ENCODE measurements around the gene NFATC1.

The NFATC1 gene

DNA sequence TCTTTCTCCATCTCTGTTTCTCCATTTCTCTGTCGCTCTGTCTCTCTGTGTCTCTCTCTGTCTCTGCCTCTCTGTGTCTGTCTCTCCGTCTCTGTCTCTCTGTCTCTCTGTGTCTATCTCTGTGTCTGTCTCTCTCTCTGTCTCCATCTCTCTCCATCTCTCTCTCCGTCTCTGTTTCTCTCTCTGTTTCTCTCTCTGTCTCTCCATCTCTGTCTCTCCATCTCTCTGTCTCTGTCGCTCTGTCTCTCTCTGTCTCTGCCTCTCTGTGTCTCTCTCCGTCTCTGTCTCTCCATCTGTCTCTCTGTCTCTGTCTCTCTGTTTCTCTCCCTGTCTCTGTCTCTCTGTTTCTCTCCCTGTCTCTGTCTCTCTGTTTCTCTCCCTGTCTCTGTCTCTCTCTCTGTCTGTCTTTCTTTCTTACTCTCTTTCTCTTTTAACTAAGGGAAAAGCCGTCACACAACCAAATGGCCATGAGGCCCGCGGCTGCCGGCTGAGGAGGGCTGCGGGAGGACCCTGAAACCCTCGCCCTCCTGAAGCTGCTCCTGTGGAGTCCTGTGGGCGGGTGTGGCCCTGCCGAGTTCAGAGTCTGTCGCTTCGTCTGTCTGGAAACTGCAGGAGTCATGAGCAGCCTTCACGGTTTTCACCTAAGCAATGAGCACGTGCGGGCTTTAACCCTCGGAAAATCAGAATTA lies 29.3 kb downstream of the NFATC1 start:
- DNase-seq = no peak

DNA sequence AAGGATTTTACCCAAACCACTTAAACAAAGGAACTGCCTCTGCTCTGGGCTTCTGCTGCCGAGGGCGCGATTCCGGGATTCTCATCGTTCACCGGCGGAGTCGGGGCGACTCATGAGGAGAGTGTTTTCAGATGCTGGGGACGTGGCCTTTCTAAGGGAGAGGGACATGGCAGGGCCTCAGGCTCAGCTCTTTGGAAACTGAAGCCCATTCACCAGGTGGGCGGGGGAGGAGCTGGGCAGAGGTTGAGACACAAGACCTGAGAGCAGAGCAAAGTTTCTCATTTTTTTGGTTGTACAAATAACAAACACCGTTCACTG lies 29.8 kb downstream of the NFATC1 start:
- no peak for DNase-seq

DNA sequence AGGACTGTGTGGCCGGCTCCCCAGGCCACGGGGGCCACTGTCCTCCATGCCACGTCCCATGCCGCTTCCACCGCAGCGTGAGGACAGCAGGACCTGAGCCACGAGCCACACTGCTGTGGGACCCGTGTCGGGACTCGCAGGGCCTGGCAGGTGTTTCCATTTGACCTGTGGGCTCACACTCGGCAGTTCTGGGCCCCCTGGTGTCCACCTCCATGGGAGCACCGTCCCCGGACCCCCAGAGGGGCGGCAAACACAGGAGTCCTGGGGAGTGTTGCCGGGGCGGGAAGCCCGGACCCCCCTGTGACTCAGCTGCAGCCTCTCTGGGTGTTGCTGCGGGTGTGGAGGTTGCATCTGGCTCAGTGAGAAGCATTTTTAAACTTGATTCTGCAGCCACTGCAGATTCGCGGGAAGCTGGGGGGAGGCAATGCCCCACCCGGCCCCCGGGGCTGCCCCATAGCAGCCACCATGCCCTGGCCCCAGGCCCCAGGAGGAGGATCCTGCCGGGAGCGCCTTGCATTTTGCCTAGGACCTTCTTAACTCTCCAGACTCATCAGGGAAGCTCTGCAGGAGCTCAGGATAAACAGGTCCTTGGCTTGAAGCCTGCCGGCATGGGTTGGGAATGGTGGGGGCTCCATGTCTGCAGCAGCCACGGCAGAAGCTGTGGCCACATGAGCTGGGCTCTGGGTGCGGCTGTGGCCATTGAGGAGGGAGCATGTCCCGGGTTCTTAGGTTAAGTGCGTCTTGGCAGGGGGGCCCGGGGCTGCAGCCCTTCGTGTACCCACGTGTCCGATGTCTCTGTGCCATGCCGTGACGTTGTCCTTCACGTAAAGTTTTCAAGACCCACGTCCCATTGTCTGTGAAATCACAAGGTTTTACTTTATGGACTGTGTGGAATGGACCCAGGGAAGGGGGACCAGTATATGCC lies 30.9 kb downstream of the NFATC1 start:
- no peak for DNase-seq

DNA sequence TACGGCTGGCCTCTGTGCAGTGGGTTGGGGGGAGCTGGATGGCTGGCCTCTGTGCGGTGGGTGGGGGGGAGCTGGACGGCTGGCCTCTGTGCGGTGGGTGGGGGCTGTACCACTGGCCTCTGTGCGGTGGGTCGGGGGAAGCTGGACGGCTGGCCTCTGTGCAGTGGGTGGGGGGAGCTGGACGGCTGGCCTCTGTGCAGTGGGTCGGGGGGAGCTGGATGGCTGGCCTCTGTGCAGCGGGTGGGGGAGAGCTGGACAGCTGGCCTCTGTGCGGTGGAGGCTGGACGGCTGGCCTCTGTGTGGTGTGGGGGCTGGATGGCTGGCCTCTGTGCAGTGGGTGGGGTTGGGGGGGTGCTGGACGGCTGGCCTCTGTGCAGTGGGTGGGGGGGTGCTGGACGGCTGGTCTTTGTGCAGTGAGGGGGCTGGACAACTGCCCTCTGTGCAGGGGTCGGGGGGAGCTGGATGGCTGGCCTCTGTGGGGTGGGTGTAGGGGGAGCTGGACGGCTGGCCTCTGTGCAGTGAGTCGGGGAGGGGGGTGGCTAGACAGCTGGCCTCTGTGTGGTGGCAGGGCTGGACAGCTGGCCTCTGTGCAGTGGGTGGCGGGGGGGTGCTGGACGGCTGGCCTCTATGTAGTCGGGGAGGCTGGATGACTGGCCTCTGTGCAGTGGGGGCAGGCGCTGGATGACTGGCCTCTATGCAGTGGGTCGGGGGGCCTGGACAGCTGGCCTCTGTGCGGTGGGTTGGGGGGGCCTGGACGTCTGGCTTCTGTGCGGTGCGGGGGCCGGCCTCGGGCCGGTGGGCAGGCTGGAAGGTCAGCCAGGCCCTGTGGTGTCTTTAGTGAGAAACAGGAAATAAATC lies 31.9 kb downstream of the NFATC1 start:
- no peak for DNase-seq

DNA sequence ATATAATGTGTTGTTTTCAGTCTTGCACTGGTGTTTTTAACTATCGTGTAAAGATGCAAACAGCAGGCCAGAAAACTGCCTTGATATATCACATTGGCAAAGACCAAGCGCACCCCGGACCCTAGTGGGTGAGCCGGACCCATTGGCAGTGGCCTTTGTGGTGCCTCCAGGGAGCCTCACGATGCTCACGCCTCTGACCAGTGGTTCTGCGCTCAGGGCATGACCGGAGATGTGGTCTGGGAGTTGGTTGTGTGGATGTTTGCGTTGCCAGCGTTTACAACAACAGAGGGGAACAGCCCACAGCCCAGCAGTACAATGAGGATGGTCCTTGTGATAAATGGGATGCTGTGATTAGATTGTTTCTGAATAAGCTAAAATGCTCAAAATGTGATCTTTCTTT lies 32.6 kb downstream of the NFATC1 start:
- no peak for DNase-seq

DNA sequence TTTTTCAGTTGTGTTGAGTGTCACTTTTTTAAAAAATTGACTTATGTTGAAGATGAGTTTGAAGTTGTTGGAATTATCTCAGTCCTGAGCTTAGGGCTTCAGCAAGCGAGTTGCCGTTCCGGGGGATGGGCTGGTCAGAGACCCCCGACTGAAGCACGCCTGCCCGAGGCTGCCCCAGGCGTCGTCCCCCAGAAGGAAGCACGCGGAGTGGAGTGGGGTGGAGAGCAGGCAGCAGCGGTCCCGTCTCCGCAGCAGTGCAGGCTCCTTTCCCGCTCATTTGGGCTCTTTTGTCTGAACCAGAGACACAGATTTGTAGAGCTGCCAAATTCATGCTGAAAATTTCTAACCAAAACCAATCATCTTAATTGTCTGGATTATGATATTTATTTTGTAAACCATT lies 33.7 kb downstream of the NFATC1 start:
- DNase-seq = no peak

DNA sequence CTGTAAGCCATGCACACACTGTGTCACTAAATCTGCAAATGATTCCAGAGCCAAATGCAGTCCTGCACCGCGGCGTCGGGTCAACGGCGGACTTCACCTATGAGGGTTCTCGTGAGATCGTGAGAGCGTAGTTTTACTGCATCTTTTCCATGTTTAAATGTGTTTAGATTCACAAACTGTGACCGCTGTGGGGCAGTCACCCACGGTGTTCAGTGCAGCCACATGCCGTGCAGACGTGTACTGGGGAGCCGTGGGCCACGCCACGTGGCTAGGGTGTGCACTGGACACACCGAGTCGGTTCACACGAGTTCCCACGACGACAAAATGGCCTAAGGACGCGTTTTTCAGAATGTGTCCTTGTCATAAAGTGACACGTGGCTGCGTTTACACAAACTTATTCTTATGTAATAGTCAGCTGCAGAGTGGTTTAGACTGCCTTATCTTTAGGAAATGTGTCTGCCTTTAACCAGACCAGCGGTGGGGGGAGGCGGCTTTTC lies 34.1 kb downstream of the NFATC1 start:
- DNase-seq = no peak

DNA sequence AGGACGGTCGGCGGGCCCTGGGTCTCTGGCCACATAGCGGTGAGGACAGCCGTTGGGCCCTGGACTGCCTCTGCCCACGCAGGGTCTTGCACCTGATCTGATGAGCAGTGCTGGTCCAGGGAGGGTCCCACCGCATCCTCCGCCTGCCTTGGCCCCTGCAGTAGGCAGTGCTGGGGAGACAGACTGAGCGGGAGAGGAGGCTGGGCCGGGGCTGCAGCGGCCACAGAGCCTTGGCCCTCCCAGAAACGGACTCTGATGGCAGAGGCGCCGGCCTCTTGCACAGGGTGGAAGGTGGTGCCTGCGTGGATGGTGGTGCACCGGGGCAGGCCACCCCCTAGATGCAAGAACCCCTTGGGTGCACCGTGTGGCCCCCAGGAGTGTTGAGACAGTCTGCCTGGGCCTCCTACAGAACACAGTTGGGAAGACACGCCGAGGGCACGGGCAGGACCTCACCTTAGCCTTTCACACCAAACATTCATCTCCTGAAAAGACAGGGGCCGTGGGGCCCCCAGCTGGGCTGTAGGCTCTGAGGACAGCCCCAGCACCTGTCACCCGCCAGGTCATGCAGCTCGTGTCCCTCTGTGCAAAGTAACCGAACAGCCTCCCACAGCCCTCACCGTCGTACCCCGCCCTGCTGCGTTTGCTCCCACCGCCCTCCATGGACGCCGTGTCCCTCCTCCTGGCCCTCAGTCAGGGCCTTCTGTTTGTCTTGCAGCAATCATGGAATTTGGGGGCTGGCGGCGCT lies 36.8 kb downstream of the NFATC1 start:
- DNase-seq = no peak

DNA sequence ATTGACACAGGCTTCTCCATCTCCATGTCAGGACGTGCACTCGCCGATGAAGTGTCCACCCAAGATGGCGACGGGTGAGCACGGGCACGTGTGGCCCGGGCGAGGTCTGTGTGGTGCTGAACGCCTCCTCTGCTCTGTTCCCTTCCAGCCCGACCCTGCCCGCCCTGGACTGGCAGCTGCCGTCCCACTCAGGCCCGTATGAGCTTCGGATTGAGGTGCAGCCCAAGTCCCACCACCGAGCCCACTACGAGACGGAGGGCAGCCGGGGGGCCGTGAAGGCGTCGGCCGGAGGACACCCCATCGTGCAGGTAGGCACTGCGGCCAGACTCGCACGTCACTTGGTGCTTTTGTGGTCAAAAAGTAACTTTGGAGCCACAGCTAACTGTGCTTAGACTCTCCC lies 37.7 kb downstream of the NFATC1 start:
- no peak for DNase-seq

DNA sequence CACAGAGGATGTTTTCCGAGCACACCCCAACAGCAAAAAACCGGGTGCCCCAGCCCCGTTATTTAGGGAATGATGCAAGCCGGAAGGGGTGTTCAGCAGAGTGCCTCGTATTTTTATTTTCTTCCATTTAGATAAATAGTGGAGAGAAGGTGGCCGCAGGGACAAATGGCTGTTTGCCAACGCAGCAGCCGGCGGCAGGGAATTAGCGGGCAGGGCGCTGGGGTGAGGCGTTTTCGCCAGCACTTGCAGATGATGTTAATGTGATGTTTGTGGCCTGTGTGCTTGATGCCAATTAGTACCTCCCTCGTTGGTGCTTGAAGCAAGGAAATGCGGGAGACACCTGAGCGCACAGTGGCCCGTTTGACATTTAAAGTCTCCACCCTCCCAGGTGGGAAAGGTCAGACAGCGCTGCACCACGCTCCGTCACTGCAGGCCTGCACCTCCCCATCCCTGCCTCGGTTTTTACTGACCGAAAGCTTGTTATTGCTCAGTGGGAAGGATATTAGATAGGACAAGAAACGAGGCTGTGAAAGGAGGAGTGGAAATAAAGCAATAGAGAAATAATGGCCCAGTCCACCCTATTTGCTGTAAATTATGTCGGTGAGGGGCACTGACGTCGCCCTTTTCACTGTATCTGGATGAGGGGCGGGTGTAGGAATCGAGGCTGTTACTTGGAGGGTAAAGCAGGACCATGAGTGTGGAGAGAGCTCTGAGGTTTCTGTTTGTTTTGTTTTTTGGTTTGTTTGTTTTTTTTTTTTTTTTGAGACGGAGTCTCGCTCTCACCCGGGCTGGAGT lies 39.1 kb downstream of the NFATC1 start:
- no peak for DNase-seq

DNA sequence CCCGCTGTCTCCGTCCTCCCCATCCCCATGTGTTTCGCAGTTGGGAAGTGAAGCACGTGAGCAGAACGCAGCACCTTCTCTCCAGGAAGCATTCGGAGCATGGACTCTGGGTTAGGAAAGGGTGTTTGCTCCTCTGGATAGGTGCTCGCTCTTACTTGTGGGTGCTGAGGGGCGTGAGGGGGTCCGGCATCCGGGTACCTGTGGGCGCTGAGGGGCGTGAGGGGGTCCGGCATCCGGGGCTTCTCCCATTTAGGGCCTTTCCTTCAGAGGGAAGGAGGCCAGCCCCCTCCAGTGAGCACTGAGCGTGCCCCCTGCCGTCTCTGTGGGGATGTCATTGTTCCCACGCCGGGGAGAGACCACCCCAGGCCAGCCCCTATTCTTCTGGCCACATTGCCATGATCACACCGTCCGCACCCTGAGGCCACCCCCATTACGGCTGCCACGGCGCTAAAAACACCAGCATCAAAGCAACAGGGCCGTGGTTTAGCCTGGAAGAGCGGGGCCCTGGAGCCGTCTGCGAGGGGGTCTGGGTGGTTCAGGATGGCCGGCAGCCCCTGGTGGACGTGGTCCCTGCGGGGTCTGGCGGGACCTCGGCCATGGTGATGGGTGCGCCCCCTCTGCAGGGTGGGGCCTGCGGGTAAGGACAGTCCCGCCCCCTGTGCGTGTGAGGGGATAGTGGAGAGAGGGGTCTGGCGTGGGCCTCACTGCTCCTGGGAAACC lies 41.0 kb downstream of the NFATC1 start:
- no peak for DNase-seq

DNA sequence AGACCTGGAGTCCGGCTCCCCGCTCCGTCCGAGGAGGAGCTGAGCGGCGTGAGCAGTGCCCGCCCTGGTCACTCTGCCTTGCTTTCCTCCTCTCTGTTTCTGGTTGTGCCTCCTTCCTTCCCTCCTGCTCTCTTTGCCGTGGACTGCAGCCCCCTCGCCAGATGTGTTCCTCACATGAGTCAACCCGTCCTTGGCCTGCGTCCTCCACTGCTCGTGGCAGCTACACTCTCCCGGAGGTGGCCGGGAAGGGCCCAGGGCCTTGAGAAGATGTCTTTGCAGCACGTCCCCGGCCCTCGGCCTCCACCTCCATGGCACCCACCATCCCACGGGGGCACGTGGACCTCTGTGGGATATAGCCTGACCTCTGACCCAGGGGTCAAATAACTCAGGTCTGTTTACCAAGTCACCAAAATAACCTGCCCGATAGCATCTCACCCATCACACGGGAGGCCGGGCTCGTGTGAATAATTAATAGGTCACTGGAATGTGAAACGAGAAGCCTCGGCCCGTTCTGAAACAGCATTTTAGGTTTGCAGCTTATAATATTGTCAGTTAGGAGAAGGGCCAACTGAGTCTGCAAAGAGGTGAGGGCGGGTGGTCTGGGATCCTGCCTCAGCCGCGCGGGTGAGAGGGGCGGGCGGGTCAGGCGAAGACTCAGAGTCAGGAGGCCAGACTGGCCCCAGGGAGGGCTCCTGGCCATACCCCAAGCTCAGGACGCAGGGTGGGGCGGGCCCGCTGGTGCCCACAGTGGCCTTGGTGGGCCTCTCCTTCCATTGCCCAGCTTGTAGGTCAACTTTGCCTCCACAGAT lies 42.6 kb downstream of the NFATC1 start:
- DNase-seq = no peak

DNA sequence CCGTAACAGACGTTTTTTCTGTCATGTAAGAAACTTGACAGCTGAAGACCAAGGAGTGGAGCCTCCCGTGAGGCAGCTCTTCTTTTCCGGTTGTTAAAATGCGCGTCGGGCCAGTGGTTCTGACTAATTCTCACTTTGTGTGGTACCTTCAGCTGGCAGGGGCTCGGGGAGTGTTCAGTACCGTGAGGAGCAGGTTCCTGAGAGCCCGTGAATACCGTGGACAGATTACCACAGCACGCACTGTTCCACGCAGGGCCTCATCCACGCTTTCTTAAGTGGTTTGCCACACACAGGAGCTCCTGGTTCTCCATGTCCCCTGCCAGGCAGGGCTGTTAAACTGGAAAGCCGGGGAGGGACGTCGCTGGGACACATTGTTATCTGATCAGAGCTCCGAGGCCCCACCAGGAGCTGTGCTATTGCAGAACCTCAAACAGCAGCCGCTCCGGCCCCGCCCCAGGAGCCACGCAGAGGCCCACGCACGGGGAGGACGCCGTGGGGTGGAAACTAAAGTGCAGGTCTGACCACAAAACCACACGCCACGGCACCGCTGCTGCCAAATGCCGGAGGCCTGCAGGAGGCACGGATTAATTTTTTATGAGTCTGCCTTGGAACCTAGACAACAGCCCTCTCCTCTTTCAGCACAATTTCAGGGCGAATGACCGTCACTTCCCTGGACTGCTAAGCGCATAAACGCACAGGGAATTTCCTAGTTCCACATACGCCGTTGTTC lies 43.3 kb downstream of the NFATC1 start:
- peak; percentile 43 to 56 for DNase-seq

DNA sequence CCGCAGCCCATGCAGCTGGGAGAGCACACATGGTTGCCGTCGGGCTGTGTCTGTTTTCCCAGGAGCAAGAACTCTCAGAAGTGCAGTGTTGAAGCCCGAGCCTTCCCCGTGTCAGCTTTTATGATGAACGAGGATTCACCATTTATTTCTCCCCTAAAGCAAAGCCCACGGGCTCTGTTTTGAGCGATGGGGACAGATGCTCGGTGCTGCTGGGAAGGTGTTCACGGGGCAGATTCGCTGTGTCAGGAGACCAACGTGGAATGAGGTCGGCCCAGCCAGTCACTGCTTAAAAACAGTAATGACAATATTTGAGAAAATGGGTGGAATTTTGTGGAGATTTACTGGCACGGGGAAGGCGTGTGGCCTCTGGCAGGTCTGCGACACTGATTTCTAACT lies 43.9 kb downstream of the NFATC1 start:
- no peak for DNase-seq

DNA sequence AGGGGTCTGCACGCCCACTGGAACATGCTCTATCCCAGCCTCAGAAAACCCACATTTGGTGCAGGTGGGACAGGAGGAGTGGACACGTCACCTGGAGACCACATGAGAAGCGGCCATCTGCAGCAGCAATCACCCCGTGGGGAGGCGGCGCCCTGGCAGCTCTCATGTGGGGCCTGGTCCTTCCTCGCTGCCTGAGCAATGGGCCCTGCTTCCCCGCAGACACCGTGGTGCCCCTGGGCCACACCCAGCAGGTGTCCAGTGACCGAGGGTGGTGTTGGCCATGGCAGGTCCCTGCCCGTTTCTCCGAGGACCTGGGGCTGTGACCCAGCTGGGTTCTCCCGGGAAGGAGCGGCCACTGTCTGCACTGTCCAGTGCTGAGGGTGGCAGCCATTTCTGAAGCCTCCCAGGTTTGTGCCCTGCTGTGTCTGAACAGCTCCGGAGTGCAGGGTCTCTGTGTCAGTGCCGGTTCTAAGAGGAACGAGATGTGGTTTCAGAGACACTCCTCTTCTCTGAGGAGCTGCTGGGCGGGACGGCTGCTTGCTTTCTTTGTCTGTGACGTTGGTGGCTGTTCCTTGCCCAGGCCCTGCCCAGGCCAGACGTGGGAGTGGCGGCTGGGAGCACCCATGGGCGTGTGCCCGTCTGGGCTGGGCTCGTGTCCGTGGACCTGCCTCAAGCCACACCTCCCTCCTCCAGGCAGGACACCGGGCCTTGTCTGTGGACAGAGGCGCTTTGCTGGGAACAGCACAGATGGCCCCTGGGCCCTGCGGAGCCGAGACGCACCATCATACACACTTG lies 44.8 kb downstream of the NFATC1 start:
- DNase-seq = no peak

DNA sequence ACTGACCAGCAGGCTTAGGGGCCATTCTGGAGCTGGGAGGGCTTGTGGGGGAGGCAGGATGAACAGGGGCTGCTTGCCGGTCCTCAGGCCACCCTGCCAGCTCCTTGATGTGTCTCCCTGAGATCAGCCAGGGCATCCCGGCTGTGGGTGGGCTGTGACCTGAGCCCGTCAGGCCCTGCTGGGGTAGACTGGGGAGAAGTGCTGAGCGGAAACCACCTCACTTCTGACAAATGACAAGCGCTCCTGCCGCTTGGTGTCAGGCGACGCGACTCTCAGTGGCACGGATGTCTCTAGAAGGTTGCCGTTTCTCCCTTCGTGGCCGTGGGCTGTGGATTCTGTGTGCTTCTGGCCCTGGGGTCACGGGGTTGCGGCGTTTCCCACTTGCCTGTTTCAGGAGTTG lies 45.7 kb downstream of the NFATC1 start:
- no peak for DNase-seq

DNA sequence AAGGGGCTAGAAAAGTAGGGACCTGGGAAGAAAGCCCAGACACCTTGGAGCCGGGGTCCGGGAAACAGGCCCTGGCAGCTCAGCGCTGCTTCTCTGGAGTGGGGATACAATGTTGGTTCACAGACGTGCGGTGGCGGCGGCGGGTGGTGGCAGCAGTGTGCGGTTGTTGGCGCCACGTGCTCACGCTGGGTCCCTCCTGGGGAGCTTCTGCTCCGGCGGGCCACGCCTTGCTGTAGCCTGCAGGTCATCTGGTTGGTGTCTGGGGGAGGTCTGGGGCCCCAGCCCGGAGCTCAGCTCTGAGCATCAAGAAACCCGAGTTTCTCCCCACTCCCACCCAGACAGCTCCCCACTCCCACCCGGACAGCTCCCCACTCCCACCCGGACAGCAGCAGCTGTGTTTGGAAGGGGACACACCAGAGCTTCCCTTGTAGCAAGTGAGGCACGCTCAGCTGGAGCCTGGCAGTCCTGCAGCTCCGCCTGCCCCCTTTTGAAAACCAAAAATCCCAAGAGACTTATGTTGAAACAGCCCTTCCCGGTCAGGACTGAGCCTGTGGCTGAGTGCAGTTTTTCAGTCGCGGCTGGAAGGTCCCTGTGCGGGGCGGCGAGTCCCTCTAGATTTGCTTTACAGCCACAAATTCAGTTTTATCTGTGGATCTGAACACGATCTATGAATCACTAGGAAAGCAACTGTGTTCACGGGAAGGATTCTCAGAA lies 46.9 kb downstream of the NFATC1 start:
- DNase-seq = no peak

DNA sequence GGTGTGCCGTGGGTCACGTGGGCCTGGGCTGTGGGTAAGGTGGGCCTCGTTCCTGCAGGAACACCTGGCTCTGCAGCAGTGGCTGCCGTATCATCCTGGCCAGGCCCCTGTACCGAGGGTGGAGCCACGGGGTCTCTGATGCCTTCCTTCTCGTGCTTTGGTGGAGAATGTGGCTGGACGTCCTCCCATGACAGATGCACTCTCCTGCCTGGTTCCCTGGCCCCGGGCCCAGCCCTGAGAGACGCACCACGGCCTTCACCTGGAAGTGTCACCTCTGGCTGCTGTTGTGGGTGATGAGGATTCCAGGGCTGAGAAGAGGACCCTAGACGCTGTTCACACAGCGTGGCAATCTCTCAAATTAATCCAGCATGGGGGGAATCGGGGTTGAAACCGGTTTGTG lies 49.5 kb downstream of the NFATC1 start:
- DNase-seq = no peak
